ENCODE measurements around the gene KIAA0513.
"Not testable (repeated sequence)": the region's sequence is repeated elsewhere in the genome, so short reads cannot be mapped to it uniquely, and the experiment has no call there.

The KIAA0513 gene

GRCh38 chr16:85027958-85028684 lies 526 bp downstream of the KIAA0513 start:
- in situ Hi-C loops (cut with MboI; ENCODE audit: low sequenced_read_pairs), result no loop called here

GRCh38 chr16:85028685-85029407 lies 1.3 kb downstream of the KIAA0513 start:
- in situ Hi-C loops (cut with MboI; ENCODE audit: low sequenced_read_pairs), result no loop called here

GRCh38 chr16:85029408-85029784 lies 1.8 kb downstream of the KIAA0513 start:
- in situ Hi-C loops (cut with MboI; ENCODE audit: low sequenced_read_pairs), result no loop called here

GRCh38 chr16:85029981-85030401 lies 2.4 kb downstream of the KIAA0513 start:
- in situ Hi-C loops (cut with MboI; ENCODE audit: low sequenced_read_pairs), result no loop called here

- in situ Hi-C loops (cut with MboI; ENCODE audit: low sequenced_read_pairs), result no loop called here
Measured at GRCh38 chr16:85031451-85031850, 3.9 kb downstream of the KIAA0513 start.

- in situ Hi-C loops (cut with MboI; ENCODE audit: low sequenced_read_pairs), result not testable (repeated sequence)
Measured at GRCh38 chr16:85032187-85032586, 4.6 kb downstream of the KIAA0513 start.

GRCh38 chr16:85033171-85033570 lies 5.6 kb downstream of the KIAA0513 start:
- in situ Hi-C loops (cut with MboI; ENCODE audit: low sequenced_read_pairs), result no loop called here

- in situ Hi-C loops (cut with MboI; ENCODE audit: low sequenced_read_pairs), result no loop called here
Measured at GRCh38 chr16:85034591-85035433, 7.2 kb downstream of the KIAA0513 start.

GRCh38 chr16:85036236-85037049 lies 8.8 kb downstream of the KIAA0513 start:
- in situ Hi-C loops (cut with MboI; ENCODE audit: low sequenced_read_pairs), result no loop called here

GRCh38 chr16:85037050-85037410 lies 9.4 kb downstream of the KIAA0513 start:
- in situ Hi-C loops (cut with MboI; ENCODE audit: low sequenced_read_pairs), result no loop called here

GRCh38 chr16:85037721-85038120 lies 10.1 kb downstream of the KIAA0513 start:
- in situ Hi-C loops (cut with MboI; ENCODE audit: low sequenced_read_pairs), result no loop called here

GRCh38 chr16:85040685-85041084 lies 13.1 kb downstream of the KIAA0513 start:
- in situ Hi-C loops (cut with MboI; ENCODE audit: low sequenced_read_pairs), result no loop called here

- in situ Hi-C loops (cut with MboI; ENCODE audit: low sequenced_read_pairs), result no loop called here
Measured at GRCh38 chr16:85041219-85042166, 13.9 kb downstream of the KIAA0513 start.

GRCh38 chr16:85042167-85042526 lies 14.6 kb downstream of the KIAA0513 start:
- in situ Hi-C loops (cut with MboI; ENCODE audit: low sequenced_read_pairs), result no loop called here

GRCh38 chr16:85042606-85043005 lies 15.0 kb downstream of the KIAA0513 start:
- in situ Hi-C loops (cut with MboI; ENCODE audit: low sequenced_read_pairs), result no loop called here

GRCh38 chr16:85045077-85045476 lies 17.5 kb downstream of the KIAA0513 start:
- in situ Hi-C loops (cut with MboI; ENCODE audit: low sequenced_read_pairs), result no loop called here

- in situ Hi-C loops (cut with MboI; ENCODE audit: low sequenced_read_pairs), result no loop called here
Measured at GRCh38 chr16:85045641-85046471, 18.3 kb downstream of the KIAA0513 start.

GRCh38 chr16:85046472-85046916 lies 18.9 kb downstream of the KIAA0513 start:
- in situ Hi-C loops (cut with MboI; ENCODE audit: low sequenced_read_pairs), result no loop called here

All from HL-60/S4 treated with phorbol 12-myristate 13-acetate at 8.2 ng/mL for 4 days and 3 days (cell line).